HCT116 (cell line): ENCODE measurements around the gene CDK5RAP2. TPM values are rescaled to one million over a fixed set of nuclear protein-coding genes. Genes with fewer than 3 reads are reported as not detected.

Experiments
- ATAC-seq: fragments of 200-7000 bp; cut with Tn5 transposase; 2 replicates; pipeline ENCODE4 v1.9.1; 2020; ENCODE audit warnings: mild to moderate bottlenecking, moderate library complexity
- BruUV-seq: library from RNA; stranded (reverse); fragments of 400-500 nt; replicated peaks from 2 replicates; lab custom pipeline; 2021; lab: Mats Ljungman, UMichigan
- CTCF ChIA-PET: fragments of 300-600 bp; sonication (Branson Sonifier 250); formaldehyde crosslinking; loops from one replicate; lab custom pipeline; 2021; ENCODE audit warnings: antibody characterized with exemption; lab: Charles Lee
- POLR2A ChIA-PET: fragments of 300-600, 350-600 bp; sonication (Branson Sonifier 250); formaldehyde crosslinking; loops from one replicate; lab custom pipeline; 2021; ENCODE audit warnings: antibody characterized with exemption; lab: Charles Lee
- RAD21 ChIA-PET, 2 experiments: fragments of 300-600 bp; sonication (Branson Sonifier 250); formaldehyde crosslinking; loops; one replicate each; lab custom pipeline; 2023; ENCODE audit warnings: low total read pairs in 2 of 2; ENCODE audit not compliant: uncharacterized antibody in 2 of 2, unreplicated experiment in 2 of 2, low non-redundant PET in 1 of 2; lab: Charles Lee
- DNase-seq: peaks from one replicate; pipeline ENCODE4 v3.0.0-alpha.2; 2010; ENCODE audit warnings: low read depth, low spot score
- H2AFZ ChIP-seq: fragments of 200-600 bp; shearing (Covaris generic), sonication (generic); 2 replicates; pipeline ENCODE4 v1.6.1; 2017; ENCODE audit warnings: low read depth, mixed run types, mixed read lengths, antibody characterized with exemption, low read length; ENCODE audit not compliant: poor library complexity, severe bottlenecking
- H3K27ac ChIP-seq: 2 replicates; pipeline ENCODE4 v1.5.1; 2012; ENCODE audit warnings: low read depth, low read length
- H3K27me3 ChIP-seq: fragments of 200-600 bp; sonication (generic); 2 replicates; pipeline ENCODE4 v1.6.1; 2016; ENCODE audit warnings: mixed run types, low read length, mixed read lengths; ENCODE audit not compliant: insufficient read depth
- H3K36me3 ChIP-seq, 2 experiments: fragments of 200-500 bp in 1 of 2; fragments of 200-600 bp in 1 of 2; sonication (Bioruptor generic) in 1 of 2; sonication (generic) in 1 of 2; 2 replicates each; pipeline versions ENCODE4 v1.5.1 to v1.6.1; 2014 to 2016; ENCODE audit warnings: low read length in 2 of 2, inconsistent platforms in 1 of 2, mixed read lengths in 1 of 2, mixed run types in 1 of 2; ENCODE audit not compliant: insufficient read depth in 2 of 2, control insufficient read depth in 1 of 2
- H3K4me1 ChIP-seq, 2 experiments: fragments of 200-600 bp in 1 of 2; sonication (generic) in 1 of 2; 2 replicates each; pipeline versions ENCODE4 v1.5.1 to v1.6.1; 2012 to 2017; ENCODE audit warnings: low read length in 2 of 2, inconsistent platforms in 1 of 2, mild to moderate bottlenecking in 1 of 2, mixed read lengths in 1 of 2, mixed run types in 1 of 2, moderate library complexity in 1 of 2; ENCODE audit not compliant: insufficient read depth in 2 of 2, control insufficient read depth in 1 of 2
- H3K4me2 ChIP-seq: fragments of 200-600 bp; sonication (generic); 2 replicates; pipeline ENCODE4 v1.6.1; 2017; ENCODE audit warnings: mixed run types, low read length, mixed read lengths
- H3K4me3 ChIP-seq, 2 experiments: fragments of 200-600 bp in 1 of 2; sonication (generic) in 1 of 2; replicated peaks in 1 of 2; 2 replicates each; pipeline ENCODE4 v1.5.1; 2011 to 2016; ENCODE audit warnings: low read length in 2 of 2, control low read depth in 1 of 2, low read depth in 1 of 2, mild to moderate bottlenecking in 1 of 2, mixed read lengths in 1 of 2, mixed run types in 1 of 2
- H3K79me2 ChIP-seq: fragments of 200-600 bp; sonication (generic); 2 replicates; pipeline ENCODE4 v1.6.1; 2017; ENCODE audit warnings: mild to moderate bottlenecking, mixed run types, low read length, moderate library complexity, mixed read lengths; ENCODE audit not compliant: insufficient read depth
- H3K9ac ChIP-seq: fragments of 200-600 bp; sonication (generic); 2 replicates; pipeline ENCODE4 v1.6.1; 2016; ENCODE audit warnings: low read length, mixed read lengths
- H3K9me2 ChIP-seq: fragments of 200-600 bp; sonication (generic), shearing (Covaris generic); 2 replicates; pipeline ENCODE4 v1.6.1; 2017; ENCODE audit warnings: mixed run types, mild to moderate bottlenecking, moderate library complexity; ENCODE audit not compliant: insufficient read depth
- H3K9me3 ChIP-seq, 2 experiments: fragments of 200-500 bp in 1 of 2; fragments of 200-600 bp in 1 of 2; sonication (Bioruptor generic) in 1 of 2; sonication (generic) in 1 of 2; 2 replicates each; pipeline ENCODE4 v1.6.1; 2014 to 2017; ENCODE audit warnings: low read length in 2 of 2, mixed read lengths in 2 of 2, inconsistent platforms in 1 of 2, low read depth in 1 of 2, mild to moderate bottlenecking in 1 of 2, mixed run types in 1 of 2, moderate library complexity in 1 of 2; ENCODE audit not compliant: control insufficient read depth in 1 of 2, insufficient read depth in 1 of 2
- H4K20me1 ChIP-seq: fragments of 200-600 bp; sonication (generic), shearing (Covaris generic); 2 replicates; pipeline ENCODE4 v1.6.1; 2017; ENCODE audit warnings: mixed run types, mild to moderate bottlenecking, moderate library complexity; ENCODE audit not compliant: insufficient read depth
- CBX3 ChIP-seq: IDR thresholded peaks from 2 replicates; pipeline ENCODE4 v1.6.1; 2012; ENCODE audit warnings: low read depth
- CEBPB ChIP-seq: IDR thresholded peaks from 2 replicates; pipeline ENCODE4 v1.6.1; 2012; ENCODE audit warnings: low read depth
- CTCF ChIP-seq, 3 experiments: fragments of 200-600 bp in 1 of 3; sonication (generic) in 1 of 3; IDR thresholded peaks in 2 of 3; conservative IDR thresholded peaks in 1 of 3; 2 replicates each; pipeline ENCODE4 v1.5.1; 2012 to 2017; ENCODE audit warnings: low read depth in 2 of 3, low read length in 2 of 3, antibody characterized with exemption in 1 of 3, borderline replicate concordance in 1 of 3, control low read depth in 1 of 3, mild to moderate bottlenecking in 1 of 3, mixed read lengths in 1 of 3, mixed run types in 1 of 3, moderate library complexity in 1 of 3; ENCODE audit not compliant: insufficient read depth in 1 of 3
- EGR1 ChIP-seq: IDR thresholded peaks from 2 replicates; pipeline ENCODE4 v1.6.1; 2012; ENCODE audit warnings: low read depth
- ELF1 ChIP-seq: IDR thresholded peaks from 2 replicates; pipeline ENCODE4 v1.6.1; 2012; ENCODE audit warnings: low read depth, borderline replicate concordance
- EZH2 ChIP-seq: fragments of 200-600 bp; sonication (generic); IDR thresholded peaks from 2 replicates; pipeline ENCODE4 v1.6.1; 2017; ENCODE audit warnings: antibody characterized with exemption, mixed run types
- EZH2phosphoT487 ChIP-seq: fragments of 200-600 bp; IDR thresholded peaks from 2 replicates; pipeline ENCODE4 v1.6.1; 2018; ENCODE audit warnings: antibody characterized with exemption, borderline replicate concordance
- FOSL1 ChIP-seq: IDR thresholded peaks from 2 replicates; pipeline ENCODE4 v1.6.1; 2012; ENCODE audit warnings: low read depth
- JUND ChIP-seq: IDR thresholded peaks from 2 replicates; pipeline ENCODE4 v1.6.1; 2012
- MAX ChIP-seq: IDR thresholded peaks from 2 replicates; pipeline ENCODE4 v1.6.1; 2012
- POLR2A ChIP-seq: IDR thresholded peaks from 2 replicates; pipeline ENCODE4 v1.7.0; 2011; ENCODE audit warnings: borderline replicate concordance; ENCODE audit not compliant: insufficient read depth, insufficient read length; ENCODE audit errors: extremely low read depth
- POLR2AphosphoS5 ChIP-seq: IDR thresholded peaks from 2 replicates; pipeline ENCODE4 v1.6.1; 2011; ENCODE audit warnings: mild to moderate bottlenecking, low read depth, low read length, moderate library complexity
- SIN3A ChIP-seq: IDR thresholded peaks from 2 replicates; pipeline ENCODE4 v1.6.1; 2012; ENCODE audit warnings: low read depth
- SP1 ChIP-seq: IDR thresholded peaks from 2 replicates; pipeline ENCODE4 v1.6.1; 2012; ENCODE audit warnings: low read depth
- SRF ChIP-seq: IDR thresholded peaks from 2 replicates; pipeline ENCODE4 v1.6.1; 2012; ENCODE audit warnings: low read depth
- intact Hi-C: fragments of 100-400 bp; cut with micrococcal nuclease; formaldehyde crosslinking; loops from 2 replicates; pipeline ENCODE4 v1.10.0; 2022
- total RNA-seq: library from RNA; stranded (reverse); gene quantifications from one replicate; pipeline ENCODE4 v1.2.1, GENCODE V29; 2021; ENCODE audit not compliant: unreplicated experiment

The CDK5RAP2 gene
- total RNA-seq, 1 experiment from 2014 or later = 56.2 TPM

- ATAC-seq = no peak
- no TSS peak for BruUV-seq
- POLR2A ChIA-PET = no interaction called here
- no peak overlapping the region for H3K4me2 ChIP-seq
- no peaks in the 10 kb centered on the region for H3K27me3 ChIP-seq
- no peaks in the 10 kb centered on the region for H3K4me1 ChIP-seq
- H3K9me2 ChIP-seq = no peaks in the 10 kb centered on the region
- DNase-seq = no peak
- H3K9me3 ChIP-seq = 0 out of 4 replicates have a peak, but pooled peaks cover 0 to 4% of the 10 kb centered on the region in 2 experiments
- H3K9ac ChIP-seq = no peak overlapping the region
- intact Hi-C loops = no loop called here
- no peak overlapping the region for H3K4me3 ChIP-seq
- no peaks in the 10 kb centered on the region for H4K20me1 ChIP-seq
- H3K79me2 ChIP-seq = no peaks in the 10 kb centered on the region
- H3K27ac ChIP-seq = no peak overlapping the region
- RAD21 ChIA-PET = no interaction called here
- no peaks in the 10 kb centered on the region for H3K36me3 ChIP-seq
- CTCF ChIA-PET = no interaction called here
- no peak for TF ChIP-seq SRF
- no peak for TF ChIP-seq CBX3
- no peak overlapping the region for H2AFZ ChIP-seq
These were observed 196.4 kb downstream of the CDK5RAP2 start for GRCh38 chr9:120383611-120383998.

- Histone ChIP-seq H2AFZ (no peak overlapping the region), H3K4me3 (no peak overlapping the region), H3K9me3 (0 out of 4 replicates have a peak, but pooled peaks cover 0 to 4% of the 10 kb centered on the region in 2 experiments), H3K27ac (no peak overlapping the region), H3K4me2 (no peak overlapping the region), H4K20me1 (no peaks in the 10 kb centered on the region), H3K27me3 (no peaks in the 10 kb centered on the region), H3K4me1 (no peaks in the 10 kb centered on the region), H3K9me2 (no peaks in the 10 kb centered on the region), H3K9ac (no peak overlapping the region), H3K36me3 (no peaks in the 10 kb centered on the region), H3K79me2 (no peaks in the 10 kb centered on the region)
- no peak for DNase-seq
- ChIA-PET POLR2A (no interaction called here), RAD21 (no interaction called here), CTCF (no interaction called here)
- TF ChIP-seq EZH2 (no peak), EZH2phosphoT487 (no peak), SRF (no peak), EGR1 (no peak), JUND (no peak), SIN3A (no peak), CTCF (IDR thresholded peaks at IDR 0.05 in 2 of 3, conservative IDR thresholded peaks at IDR 0.05 in 1 of 3; ENCODE audit: borderline replicate concordance in 1 of 3, insufficient read depth in 1 of 3, low read depth in 2 of 3, low read length in 2 of 3) (no peak), FOSL1 (no peak), SP1 (no peak), MAX (no peak), CEBPB (no peak), ELF1 (no peak), POLR2A (no peak), POLR2AphosphoS5 (no peak)
- intact Hi-C loops = no loop called here
- no peak for ATAC-seq
- no TSS peak for BruUV-seq
These were observed 197.5 kb downstream of the CDK5RAP2 start for GRCh38 chr9:120382453-120382852.
